ENCODE data around the gene APOL2. TPM values are rescaled to one million over a fixed set of nuclear protein-coding genes. Genes with fewer than 3 reads are reported as not detected.
"Not testable (repeated sequence)": the region's sequence is repeated elsewhere in the genome, so short reads cannot be mapped to it uniquely, and the experiment has no call there.

APOL2 gene
- total and polyA plus RNA-seq, 10 of the 15 experiments (the other 5 are each of a cell fraction or from before 2014, with no cell fraction given) = 4.4 to 39.9 (median 25.0) TPM

GRCh38 chr22:36271951-36272350 is 32.6 kb upstream of the APOL2 start:
- H3K9me3 ChIP-seq (replicated peaks; ENCODE audit: control insufficient read depth, insufficient read depth, low read length); H3K4me3 ChIP-seq; ATAC-seq; H3K36me3 ChIP-seq (ENCODE audit: control insufficient read depth in 2 of 2, insufficient read depth in 2 of 2, low read length in 1 of 2); BruUV-seq (replicated peaks); H3K79me2 ChIP-seq (ENCODE audit: control insufficient read depth, insufficient read depth, low read length); intact Hi-C loops (cut with micrococcal nuclease; ENCODE audit: unreplicated experiment); H3K9ac ChIP-seq (ENCODE audit: control insufficient read depth, insufficient read depth, low read length); H4K20me1 ChIP-seq (ENCODE audit: control insufficient read depth, insufficient read depth); H3K4me2 ChIP-seq (ENCODE audit: control insufficient read depth, insufficient read depth); RAD21 ChIA-PET (ENCODE audit: unreplicated experiment); H3K27ac ChIP-seq (ENCODE audit: control insufficient read depth, insufficient read depth); POLR2A ChIA-PET; FAIRE-seq; H2AFZ ChIP-seq (ENCODE audit: control insufficient read depth, low read depth, low read length); DNase-seq (ENCODE audit: low read depth, low spot score); H3K27me3 ChIP-seq (replicated peaks in 1 of 2; ENCODE audit: control insufficient read depth in 2 of 2, insufficient read depth in 2 of 2, low read length in 1 of 2); H3K4me1 ChIP-seq (ENCODE audit: control insufficient read depth, insufficient read depth, low read length): not testable (repeated sequence)
- SMC1A ChIA-PET (ENCODE audit: uncharacterized antibody, unreplicated experiment) = interaction anchor here (1.1 kb wide), 1 partner anchor 79 kb away, joined by 3 read pairs; no protein-coding TSS in a partner anchor
- in situ Hi-C loops (cut with MboI) = loop anchor here (5.0 kb wide), 1 partner anchor 80 kb away; no protein-coding TSS in a partner anchor
- WGBS (ENCODE audit: insufficient coverage, insufficient replicate concordance, low lambda C conversion rate, missing lambda C conversion rate) = 70% methylated on average over 5 of the region's 5 CpGs
- CTCF ChIA-PET = interaction anchor here (0.9 to 3.7 kb wide), 4 partner anchors 11 to 215 kb away, joined by 3 to 20 read pairs (median 4); partner anchors contain the start of gene APOL2

- ATAC-seq; DNase-seq (ENCODE audit: low read depth, low spot score); H3K9ac ChIP-seq (ENCODE audit: control insufficient read depth, insufficient read depth, low read length); H2AFZ ChIP-seq (ENCODE audit: control insufficient read depth, low read depth, low read length); POLR2A ChIA-PET; H4K20me1 ChIP-seq (ENCODE audit: control insufficient read depth, insufficient read depth); RAD21 ChIA-PET (ENCODE audit: unreplicated experiment); H3K27ac ChIP-seq (ENCODE audit: control insufficient read depth, insufficient read depth); H3K4me1 ChIP-seq (ENCODE audit: control insufficient read depth, insufficient read depth, low read length); H3K4me3 ChIP-seq; H3K4me2 ChIP-seq (ENCODE audit: control insufficient read depth, insufficient read depth); intact Hi-C loops (cut with micrococcal nuclease; ENCODE audit: unreplicated experiment); H3K79me2 ChIP-seq (ENCODE audit: control insufficient read depth, insufficient read depth, low read length); SMC1A ChIA-PET (ENCODE audit: uncharacterized antibody, unreplicated experiment); BruUV-seq (replicated peaks); H3K9me3 ChIP-seq (replicated peaks; ENCODE audit: control insufficient read depth, insufficient read depth, low read length); FAIRE-seq; H3K27me3 ChIP-seq (replicated peaks in 1 of 2; ENCODE audit: control insufficient read depth in 2 of 2, insufficient read depth in 2 of 2, low read length in 1 of 2); H3K36me3 ChIP-seq (ENCODE audit: control insufficient read depth in 2 of 2, insufficient read depth in 2 of 2, low read length in 1 of 2): not testable (repeated sequence)
- 85% methylated on average over 7 of the region's 7 CpGs for WGBS (ENCODE audit: insufficient coverage, insufficient replicate concordance, low lambda C conversion rate, missing lambda C conversion rate)
- CTCF ChIA-PET = interaction anchor here (0.9 to 3.7 kb wide), 4 partner anchors 10 to 215 kb away, joined by 3 to 20 read pairs (median 4); partner anchors contain the start of gene APOL2
- in situ Hi-C loops (cut with MboI) = loop anchor here (5.0 kb wide), 1 partner anchor 79 kb away; no protein-coding TSS in a partner anchor
Measured at GRCh38 chr22:36271231-36271630, 31.9 kb upstream of the APOL2 start.
